ENCODE measurements around the gene TEF.
"Not testable (repeated sequence)": the region's sequence is repeated elsewhere in the genome, so short reads cannot be mapped to it uniquely, and the experiment has no call there.

Gene TEF

DNA sequence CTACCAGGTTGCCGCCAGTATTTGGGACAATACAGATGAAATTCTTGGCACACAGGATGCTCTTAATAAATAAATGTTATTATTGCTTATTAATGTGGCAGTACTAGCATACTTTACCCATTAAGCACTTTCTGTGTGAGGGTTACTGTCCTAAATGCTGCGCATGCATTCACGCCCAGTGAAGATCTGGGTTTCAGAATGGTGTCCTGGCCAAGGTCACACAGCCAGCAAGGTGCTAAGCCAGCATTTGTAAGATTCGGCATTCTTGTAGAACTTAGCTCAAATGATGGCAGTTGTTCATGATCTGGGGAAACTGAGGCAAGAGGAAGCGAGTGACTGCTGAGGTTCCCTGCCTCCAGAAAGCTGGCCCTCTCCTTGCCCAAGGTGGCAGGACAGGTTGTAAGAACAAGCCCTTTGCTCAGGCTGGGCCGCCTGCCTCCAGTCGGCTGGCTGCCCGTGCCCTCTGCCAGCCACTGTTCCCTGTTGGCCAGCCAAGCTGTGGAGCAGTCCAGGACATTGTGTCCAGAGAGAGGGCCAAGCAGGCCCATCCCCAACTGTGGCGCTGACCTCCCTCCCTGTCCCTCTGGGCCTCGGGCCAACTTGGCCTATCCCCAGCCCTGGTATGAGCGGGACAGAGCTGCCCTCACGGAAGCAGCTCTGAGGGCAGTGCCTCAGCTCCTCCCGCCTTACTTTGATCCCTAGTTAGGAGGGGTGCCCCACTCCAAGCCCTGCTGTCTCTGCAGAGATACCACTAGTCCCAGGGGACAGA is 36.1 kb downstream of the TEF start:
- no peak for TF ChIP-seq CTCF (conservative IDR thresholded peaks at IDR 0.05; ENCODE audit: low read depth, low read length)
- H3K4me3 ChIP-seq (ENCODE audit: low read depth, low read length) = no peak overlapping the region
- DNase-seq (ENCODE audit: low read depth) = no peak

GRCh38 chr22:41418717-41419116 is 37.0 kb downstream of the TEF start:
- DNase-seq (ENCODE audit: low read depth) = no peak
- no peak for TF ChIP-seq CTCF (conservative IDR thresholded peaks at IDR 0.05; ENCODE audit: low read depth, low read length)
- H3K4me3 ChIP-seq (ENCODE audit: low read depth, low read length) = no peak overlapping the region

DNA sequence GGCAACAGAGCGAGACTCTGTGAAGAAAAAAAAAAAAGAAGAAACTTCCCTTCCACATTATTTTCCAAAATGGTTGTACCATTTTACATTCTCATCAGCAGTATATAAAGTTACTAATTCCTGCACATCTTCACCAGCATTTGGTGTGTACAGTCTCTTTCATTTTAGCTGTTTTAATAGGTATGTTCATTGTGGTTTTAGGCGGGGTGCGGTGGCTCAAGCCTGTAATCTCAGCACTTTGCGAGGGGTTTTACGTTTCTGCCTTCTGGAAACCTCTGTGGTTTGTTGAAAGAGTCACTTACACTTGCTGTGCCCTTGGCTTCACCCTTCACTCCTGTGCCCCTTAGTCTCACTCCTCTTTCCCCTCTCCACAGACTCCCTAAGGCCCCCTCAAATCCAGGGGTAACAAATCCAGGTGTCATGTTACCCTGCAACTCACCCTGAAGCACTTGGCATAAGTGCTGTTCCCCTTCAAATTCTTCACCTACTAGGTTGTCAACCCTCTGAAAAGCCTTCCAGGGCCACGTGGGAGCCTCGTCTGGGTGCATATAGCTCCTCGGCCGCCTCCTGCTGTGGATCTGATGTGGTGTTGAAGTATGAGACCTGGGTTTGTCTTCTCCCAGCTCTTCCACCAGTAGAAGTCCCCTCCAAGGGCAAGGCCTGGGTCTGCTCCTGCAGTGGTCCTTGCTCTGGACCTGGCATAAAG is 44.1 kb downstream of the TEF start:
- no peak for DNase-seq (ENCODE audit: low read depth)
- no peak for TF ChIP-seq CTCF (conservative IDR thresholded peaks at IDR 0.05; ENCODE audit: low read depth, low read length)
- no peak overlapping the region for H3K4me3 ChIP-seq (ENCODE audit: low read depth, low read length)

DNA sequence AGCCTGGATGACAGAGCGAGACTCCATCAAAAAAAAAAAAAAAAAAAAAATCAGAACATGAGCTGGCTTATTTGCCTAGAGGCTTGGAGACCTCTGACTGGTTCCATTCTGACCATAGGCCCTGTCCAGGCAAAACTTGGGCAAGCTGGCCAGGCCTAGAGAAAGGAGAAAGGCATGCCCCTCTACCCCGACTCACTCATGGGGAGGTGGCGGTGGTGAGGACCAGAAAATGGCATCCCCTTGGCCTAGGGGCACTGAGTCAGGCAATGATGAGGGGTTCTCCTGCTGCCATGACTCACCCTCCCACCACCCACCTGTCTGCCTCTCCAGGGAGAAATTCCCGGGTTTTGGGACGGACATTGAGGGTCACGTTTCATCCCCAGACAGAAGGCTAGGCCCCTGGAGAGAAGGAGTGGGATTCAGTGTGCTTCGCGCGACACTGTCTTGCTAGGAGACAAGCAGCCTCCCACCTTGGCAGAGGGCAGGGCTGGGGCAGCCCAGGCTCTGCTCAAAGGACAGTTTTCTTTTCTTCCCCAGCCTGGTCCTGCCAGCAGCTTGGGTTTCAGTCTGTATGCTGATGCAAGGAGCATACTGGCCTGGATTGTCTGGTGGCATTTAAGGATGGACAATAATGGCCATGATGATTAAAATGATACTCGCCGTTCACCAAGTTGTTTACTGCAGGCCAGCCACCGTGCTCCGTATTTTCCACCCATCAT is 47.6 kb downstream of the TEF start:
- DNase-seq (ENCODE audit: low read depth) = no peak
- no peak overlapping the region for H3K4me3 ChIP-seq (ENCODE audit: low read depth, low read length)
- TF ChIP-seq CTCF (conservative IDR thresholded peaks at IDR 0.05; ENCODE audit: low read depth, low read length) = no peak

GRCh38 chr22:41429951-41430332 is 48.2 kb downstream of the TEF start:
- no peak overlapping the region for H3K4me3 ChIP-seq (ENCODE audit: low read depth, low read length)
- DNase-seq (ENCODE audit: low read depth) = no peak
- TF ChIP-seq CTCF (conservative IDR thresholded peaks at IDR 0.05; ENCODE audit: low read depth, low read length) = no peak

DNA sequence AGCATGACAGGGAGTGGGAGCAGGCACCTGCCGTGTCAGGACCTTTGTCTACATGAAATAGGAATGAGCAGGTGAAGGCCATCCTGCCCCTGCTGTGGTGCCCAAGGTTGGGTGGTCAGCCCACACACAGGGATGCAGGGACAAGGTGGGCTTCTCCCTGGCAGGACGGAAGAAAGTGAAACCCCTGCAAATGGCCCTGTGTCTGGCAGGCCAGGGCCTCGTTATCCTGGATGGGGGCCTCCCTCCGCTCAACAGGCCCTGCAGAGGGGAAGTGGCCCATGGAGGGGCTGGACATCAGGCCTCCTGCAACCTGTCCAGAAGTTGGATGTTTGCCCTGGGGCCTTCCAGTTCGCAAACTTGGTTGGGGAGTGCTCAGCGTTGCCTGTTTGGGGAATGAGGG is 49.9 kb downstream of the TEF start:
- H3K4me3 ChIP-seq (ENCODE audit: low read depth, low read length) = no peak overlapping the region
- no peak for DNase-seq (ENCODE audit: low read depth)
- no peak for TF ChIP-seq CTCF (conservative IDR thresholded peaks at IDR 0.05; ENCODE audit: low read depth, low read length)

DNA sequence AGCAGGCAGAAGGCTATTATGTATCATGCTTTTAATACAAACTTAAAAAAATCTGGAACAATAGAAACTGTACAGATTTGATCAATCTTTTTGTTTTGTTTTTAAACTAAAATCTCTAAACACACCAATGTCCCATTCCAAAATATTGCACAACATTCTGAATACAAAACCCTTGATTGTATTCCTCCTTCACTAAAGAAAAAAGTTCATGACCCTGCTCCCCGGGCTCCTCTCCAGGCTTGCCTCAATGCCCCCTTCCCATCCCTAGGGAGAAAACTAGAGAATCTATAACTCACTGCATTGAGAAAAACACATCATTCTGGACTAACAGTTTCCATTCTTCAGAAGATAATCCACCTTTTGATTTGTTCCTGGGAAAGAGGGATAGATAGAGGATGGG is 51.7 kb downstream of the TEF start:
- DNase-seq (ENCODE audit: low read depth); H3K4me3 ChIP-seq (ENCODE audit: low read depth, low read length): not testable (repeated sequence)

- DNase-seq (ENCODE audit: low read depth); H3K4me3 ChIP-seq (ENCODE audit: low read depth, low read length): not testable (repeated sequence)
These were observed 52.7 kb downstream of the TEF start for GRCh38 chr22:41434361-41435003.
